Brain microvascular endothelial cell (primary cell): ENCODE measurements around the gene SPEG.

ENCODE experiments used
- DNase-seq: peaks from one replicate; pipeline ENCODE4 v3.0.0-alpha.2; 2020
- H3K27ac ChIP-seq: fragments of 250-450 bp; sonication (Bioruptor Pico); 2 replicates; pipeline ENCODE4 v1.5.1; 2020; ENCODE audit warnings: mild to moderate bottlenecking, moderate library complexity
- H3K27me3 ChIP-seq: fragments of 250-450 bp; sonication (Bioruptor Pico); replicated peaks from 2 replicates; pipeline ENCODE4 v1.5.1; 2020; ENCODE audit warnings: mild to moderate bottlenecking
- H3K36me3 ChIP-seq: fragments of 250-450 bp; sonication (Bioruptor Pico); replicated peaks from 2 replicates; pipeline ENCODE4 v1.5.1; 2020; ENCODE audit warnings: mild to moderate bottlenecking
- H3K4me3 ChIP-seq: 2 replicates; pipeline ENCODE4 v1.5.1; 2011; ENCODE audit warnings: low read depth, mild to moderate bottlenecking, control low read depth, low read length, moderate library complexity
- in situ Hi-C: cut with HindIII; loops from 2 replicates; pipeline ENCODE4 v1.10.0; 2017; ENCODE audit warnings: low sequenced_read_pairs, low pct_ligation_motif_present
- TF ChIP-seq, protein P1 (sequence below): IDR thresholded peaks from 2 replicates; pipeline ENCODE4 v1.5.1; 2011; ENCODE audit warnings: low read depth, mild to moderate bottlenecking, moderate library complexity, low read length, control low read depth, inconsistent platforms; ENCODE audit errors: missing control alignments

Gene SPEG

DNA sequence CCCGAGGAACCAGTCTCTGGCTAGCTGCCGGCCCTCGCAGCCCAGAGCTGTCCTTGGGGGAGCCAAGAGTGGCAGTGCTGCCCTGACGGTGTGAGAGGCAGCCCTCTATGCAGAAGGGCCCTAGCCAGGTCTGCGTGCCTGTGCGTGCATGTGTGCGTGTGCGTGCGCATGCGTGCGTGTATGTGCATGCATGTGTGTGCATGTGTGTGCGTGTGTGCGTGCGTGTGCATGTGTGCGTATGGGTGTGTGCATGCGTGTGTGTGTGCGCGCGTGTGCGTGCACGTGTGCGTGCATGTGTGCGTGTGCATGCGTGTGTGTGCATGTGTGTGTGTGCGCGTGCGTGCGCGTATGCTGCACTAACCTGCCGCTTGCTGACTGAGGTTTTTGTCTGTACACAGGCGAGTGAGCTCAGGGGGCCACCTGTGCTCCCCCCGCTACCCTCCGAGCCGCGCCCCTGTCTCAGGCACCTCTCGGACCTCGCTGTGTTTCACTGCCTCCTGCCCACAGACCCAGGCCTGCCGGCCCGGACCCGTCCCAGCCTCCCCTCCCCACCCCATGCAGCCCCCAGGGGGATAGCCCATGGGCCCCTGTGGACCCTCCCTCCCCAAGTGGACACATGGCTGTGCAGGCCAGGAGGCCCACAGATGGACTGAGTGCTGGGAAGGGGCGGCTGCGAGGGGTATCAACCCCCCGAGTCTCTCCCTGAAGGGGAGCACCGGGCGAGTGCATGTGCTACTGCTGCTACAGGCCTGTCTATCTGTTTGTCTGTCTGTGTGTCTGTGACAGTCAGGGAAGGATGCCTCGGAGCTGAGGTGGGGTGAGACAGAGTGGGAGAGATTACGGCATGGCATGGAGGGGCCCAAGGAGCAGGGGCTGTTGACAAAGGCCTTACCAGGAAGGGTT is 31.3 kb downstream of the SPEG start:
- Histone ChIP-seq H3K4me3 (no peak overlapping the region), H3K27me3 (no peaks in the 10 kb centered on the region)
- in situ Hi-C loops: no loop called here

DNA sequence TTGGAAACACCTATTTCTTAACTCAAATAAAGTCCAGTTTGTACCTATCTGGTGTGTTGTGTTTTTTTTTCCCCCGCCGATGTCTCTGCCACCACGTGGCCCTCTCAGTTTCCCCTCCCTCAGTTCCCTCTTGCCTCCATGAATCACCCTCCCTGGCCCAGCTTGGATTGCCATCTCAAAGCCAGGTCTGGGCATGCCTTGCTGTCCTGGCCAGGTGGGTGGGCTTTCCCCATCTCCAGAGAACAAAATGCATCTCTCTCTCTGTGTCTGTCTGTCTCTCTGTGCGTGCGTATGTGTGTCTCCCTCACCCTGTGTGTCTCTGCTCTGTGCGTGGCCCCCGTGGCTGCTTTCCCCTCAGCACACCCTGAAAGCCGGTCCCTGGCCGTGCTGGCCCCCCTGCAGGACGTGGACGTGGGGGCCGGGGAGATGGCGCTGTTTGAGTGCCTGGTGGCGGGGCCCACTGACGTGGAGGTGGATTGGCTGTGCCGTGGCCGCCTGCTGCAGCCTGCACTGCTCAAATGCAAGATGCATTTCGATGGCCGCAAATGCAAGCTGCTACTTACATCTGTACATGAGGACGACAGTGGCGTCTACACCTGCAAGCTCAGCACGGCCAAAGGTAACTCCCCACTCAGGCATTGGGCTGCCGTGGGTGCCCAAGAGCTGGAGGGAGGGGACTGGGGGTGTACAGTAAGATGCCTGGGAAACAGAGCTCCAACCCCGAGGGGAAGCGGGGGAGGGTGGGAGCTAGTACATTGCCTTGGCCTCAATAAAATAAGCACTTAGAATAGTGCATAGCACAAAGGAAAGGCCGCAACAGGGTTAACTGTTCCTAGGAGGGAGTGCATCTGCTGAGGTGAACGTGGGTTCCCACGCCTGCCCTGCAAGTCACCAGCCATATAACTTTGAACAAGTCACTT is 32.4 kb downstream of the SPEG start:
- H3K36me3 ChIP-seq: no peaks in the 10 kb centered on the region
- TF ChIP-seq, protein P1, sequence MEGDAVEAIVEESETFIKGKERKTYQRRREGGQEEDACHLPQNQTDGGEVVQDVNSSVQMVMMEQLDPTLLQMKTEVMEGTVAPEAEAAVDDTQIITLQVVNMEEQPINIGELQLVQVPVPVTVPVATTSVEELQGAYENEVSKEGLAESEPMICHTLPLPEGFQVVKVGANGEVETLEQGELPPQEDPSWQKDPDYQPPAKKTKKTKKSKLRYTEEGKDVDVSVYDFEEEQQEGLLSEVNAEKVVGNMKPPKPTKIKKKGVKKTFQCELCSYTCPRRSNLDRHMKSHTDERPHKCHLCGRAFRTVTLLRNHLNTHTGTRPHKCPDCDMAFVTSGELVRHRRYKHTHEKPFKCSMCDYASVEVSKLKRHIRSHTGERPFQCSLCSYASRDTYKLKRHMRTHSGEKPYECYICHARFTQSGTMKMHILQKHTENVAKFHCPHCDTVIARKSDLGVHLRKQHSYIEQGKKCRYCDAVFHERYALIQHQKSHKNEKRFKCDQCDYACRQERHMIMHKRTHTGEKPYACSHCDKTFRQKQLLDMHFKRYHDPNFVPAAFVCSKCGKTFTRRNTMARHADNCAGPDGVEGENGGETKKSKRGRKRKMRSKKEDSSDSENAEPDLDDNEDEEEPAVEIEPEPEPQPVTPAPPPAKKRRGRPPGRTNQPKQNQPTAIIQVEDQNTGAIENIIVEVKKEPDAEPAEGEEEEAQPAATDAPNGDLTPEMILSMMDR: no peak
- in situ Hi-C loops: no loop called here
- H3K27me3 ChIP-seq: no peaks in the 10 kb centered on the region
- no peak overlapping the region for H3K27ac ChIP-seq
- no peak for DNase-seq
- no peak overlapping the region for H3K4me3 ChIP-seq

More for the DNA sequence above, 31.3 kb downstream of the SPEG start:
- DNase-seq: no peak
- Histone ChIP-seq H3K36me3 (no peaks in the 10 kb centered on the region), H3K27ac (no peak overlapping the region)
- TF ChIP-seq, protein P1: no peak

DNA sequence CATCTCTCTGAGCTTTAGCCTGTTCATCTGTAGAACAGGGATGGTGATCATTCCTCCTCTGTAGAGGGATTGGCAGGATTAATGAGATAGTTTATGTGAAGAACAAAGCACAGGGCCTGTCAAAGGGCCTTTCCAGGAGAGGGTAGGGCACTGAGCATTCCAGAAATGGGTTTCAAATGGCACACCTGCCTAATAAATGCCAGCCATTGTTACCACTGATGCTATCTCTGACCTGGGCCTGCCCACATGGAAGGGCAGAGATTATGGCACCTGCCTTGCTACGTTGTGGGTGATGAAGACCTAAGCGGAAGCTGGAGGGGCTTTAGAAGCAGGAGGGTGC is 33.1 kb downstream of the SPEG start:
- DNase-seq: no peak
- no peaks in the 10 kb centered on the region for H3K27me3 ChIP-seq
- no peaks in the 10 kb centered on the region for H3K36me3 ChIP-seq
- no peak overlapping the region for H3K27ac ChIP-seq
- in situ Hi-C loops: no loop called here
- no peak overlapping the region for H3K4me3 ChIP-seq
- TF ChIP-seq, protein P1: no peak

DNA sequence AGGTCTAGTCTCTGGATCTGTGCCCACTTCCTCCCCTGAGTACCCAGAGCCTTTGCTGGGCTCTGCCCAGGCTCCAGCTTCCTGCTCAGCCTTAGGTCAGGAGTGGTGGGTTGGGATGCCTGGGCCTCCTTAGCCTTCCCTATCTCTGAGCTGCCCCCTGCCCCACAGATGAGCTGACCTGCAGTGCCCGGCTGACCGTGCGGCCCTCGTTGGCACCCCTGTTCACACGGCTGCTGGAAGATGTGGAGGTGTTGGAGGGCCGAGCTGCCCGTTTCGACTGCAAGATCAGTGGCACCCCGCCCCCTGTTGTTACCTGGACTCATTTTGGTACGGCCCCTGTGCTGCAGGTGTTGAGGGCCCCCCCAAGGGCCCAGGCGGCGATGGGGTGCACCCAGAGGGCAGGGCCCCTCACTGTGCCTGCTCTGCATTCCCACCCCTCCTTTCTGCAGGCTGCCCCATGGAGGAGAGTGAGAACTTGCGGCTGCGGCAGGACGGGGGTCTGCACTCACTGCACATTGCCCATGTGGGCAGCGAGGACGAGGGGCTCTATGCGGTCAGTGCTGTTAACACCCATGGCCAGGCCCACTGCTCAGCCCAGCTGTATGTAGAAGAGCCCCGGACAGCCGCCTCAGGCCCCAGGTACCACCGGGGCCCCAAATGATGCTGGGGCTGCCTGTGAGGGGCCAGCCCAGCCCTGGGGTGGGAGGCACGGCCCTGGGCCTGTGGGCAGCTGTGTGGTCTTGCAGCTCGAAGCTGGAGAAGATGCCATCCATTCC is 34.0 kb downstream of the SPEG start:
- TF ChIP-seq, protein P1: no peak
- Histone ChIP-seq H3K27ac (no peak overlapping the region), H3K36me3 (no peaks in the 10 kb centered on the region), H3K4me3 (no peak overlapping the region), H3K27me3 (no peaks in the 10 kb centered on the region)
- DNase-seq: no peak
- in situ Hi-C loops: no loop called here

DNA sequence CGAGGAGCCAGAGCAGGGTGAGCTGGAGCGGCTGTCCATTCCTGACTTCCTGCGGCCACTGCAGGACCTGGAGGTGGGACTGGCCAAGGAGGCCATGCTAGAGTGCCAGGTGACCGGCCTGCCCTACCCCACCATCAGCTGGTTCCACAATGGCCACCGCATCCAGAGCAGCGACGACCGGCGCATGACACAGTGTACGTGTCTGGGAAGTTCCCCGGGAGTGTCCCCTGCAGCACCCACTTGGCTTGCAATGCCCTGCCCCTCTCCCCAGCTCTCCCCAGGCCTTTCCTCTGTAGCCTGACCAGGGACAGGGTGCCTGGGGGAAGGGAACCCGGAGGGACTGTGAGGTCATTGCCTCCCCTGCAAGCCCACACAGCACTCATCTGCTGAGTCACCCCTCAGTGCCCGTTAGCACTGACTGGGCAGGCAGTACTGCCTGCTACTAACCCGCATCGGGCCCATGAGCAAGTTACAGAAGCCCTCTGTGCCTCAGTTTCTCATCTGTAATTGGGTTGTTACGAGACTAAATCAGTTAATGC is 34.6 kb downstream of the SPEG start:
- peak; percentile 49 for DNase-seq
- no peak overlapping the region for H3K27ac ChIP-seq
- in situ Hi-C loops: no loop called here
- H3K27me3 ChIP-seq: no peaks in the 10 kb centered on the region
- TF ChIP-seq, protein P1: no peak
- H3K36me3 ChIP-seq: no peaks in the 10 kb centered on the region
- H3K4me3 ChIP-seq: no peak overlapping the region
